Posterior cingulate gyrus (tissue), 11 donors: ENCODE data around the gene CCDC14.
A peak's percentile ranks its signal among the peaks of the same experiment; 100 is the strongest.
"Not testable (repeated sequence)": the region's sequence is repeated elsewhere in the genome, so short reads cannot be mapped to it uniquely, and the experiment has no call there.

Source experiments
- DNase-seq, 10 donors: peaks; one replicate each; pipeline versions ENCODE4 v3.0.0 to v3.0.0-alpha.2; 2020 to 2021; ENCODE audit warnings: mixed read lengths in 3 of 10
- intact Hi-C: fragments of 100-400 bp; cut with DNase I; formaldehyde crosslinking; loops from one replicate; pipeline ENCODE4 v1.15.1; 2023

The CCDC14 gene

GRCh38 chr3:123971406-123971805 is 10.4 kb upstream of the CCDC14 start:
- intact Hi-C loops: no loop called here

GRCh38 chr3:123967260-123967659 is 6.2 kb upstream of the CCDC14 start:
- intact Hi-C loops, DNase-seq: not testable (repeated sequence)

More at GRCh38 chr3:123971406-123971805, 10.4 kb upstream of the CCDC14 start:
- no peak for DNase-seq

- intact Hi-C loops: not testable (repeated sequence)
Measured at GRCh38 chr3:123966799-123967198, 5.8 kb upstream of the CCDC14 start.

GRCh38 chr3:123964793-123965192 is 3.8 kb upstream of the CCDC14 start:
- intact Hi-C loops: not testable (repeated sequence)

More at GRCh38 chr3:123966799-123967198, 5.8 kb upstream of the CCDC14 start:
- DNase-seq: not testable (repeated sequence)

GRCh38 chr3:123961508-123961856 is 453 bp upstream of the CCDC14 start:
- no peak for DNase-seq
- intact Hi-C loops: no loop called here

More at GRCh38 chr3:123964793-123965192, 3.8 kb upstream of the CCDC14 start:
- DNase-seq: not testable (repeated sequence)

- no peak for DNase-seq
- intact Hi-C loops: no loop called here
Measured at GRCh38 chr3:123953735-123954134, 7.3 kb downstream of the CCDC14 start.

GRCh38 chr3:123952844-123953520 is 8.0 kb downstream of the CCDC14 start:
- intact Hi-C loops: no loop called here
- DNase-seq: no peak

GRCh38 chr3:123951522-123952447 is 9.2 kb downstream of the CCDC14 start:
- DNase-seq: no peak
- intact Hi-C loops: no loop called here

- DNase-seq: no peak
- intact Hi-C loops: no loop called here
Measured at GRCh38 chr3:123949641-123950040, 11.4 kb downstream of the CCDC14 start.

- intact Hi-C loops: no loop called here
- no peak for DNase-seq
Measured at GRCh38 chr3:123948449-123948848, 12.6 kb downstream of the CCDC14 start.

GRCh38 chr3:123947482-123947881 is 13.5 kb downstream of the CCDC14 start:
- no peak for DNase-seq
- intact Hi-C loops: no loop called here

- intact Hi-C loops: no loop called here
- no peak for DNase-seq
Measured at GRCh38 chr3:123941542-123941941, 19.5 kb downstream of the CCDC14 start.

- intact Hi-C loops: no loop called here
- no peak for DNase-seq
Measured at GRCh38 chr3:123941121-123941520, 19.9 kb downstream of the CCDC14 start.

- intact Hi-C loops: no loop called here
Measured at GRCh38 chr3:123939706-123940105, 21.3 kb downstream of the CCDC14 start.

GRCh38 chr3:123936400-123936799 is 24.6 kb downstream of the CCDC14 start:
- DNase-seq: no peak
- intact Hi-C loops: no loop called here

More at GRCh38 chr3:123939706-123940105, 21.3 kb downstream of the CCDC14 start:
- no peak for DNase-seq

- intact Hi-C loops: no loop called here
- DNase-seq: no peak
Measured at GRCh38 chr3:123935830-123936229, 25.2 kb downstream of the CCDC14 start.

GRCh38 chr3:123934250-123934649 is 26.8 kb downstream of the CCDC14 start:
- intact Hi-C loops: no loop called here
- DNase-seq: no peak

GRCh38 chr3:123930445-123930844 is 30.6 kb downstream of the CCDC14 start:
- intact Hi-C loops: no loop called here
- no peak for DNase-seq

- intact Hi-C loops: no loop called here
- DNase-seq: peak in 1 of 10 donors; percentile 32
Measured at GRCh38 chr3:123929325-123929724, 31.7 kb downstream of the CCDC14 start.

- intact Hi-C loops: no loop called here
- no peak for DNase-seq
Measured at GRCh38 chr3:123926396-123926795, 34.6 kb downstream of the CCDC14 start.

- intact Hi-C loops: no loop called here
Measured at GRCh38 chr3:123920868-123921267, 40.2 kb downstream of the CCDC14 start.

GRCh38 chr3:123920383-123920782 is 40.6 kb downstream of the CCDC14 start:
- no peak for DNase-seq
- intact Hi-C loops: no loop called here

More at GRCh38 chr3:123920868-123921267, 40.2 kb downstream of the CCDC14 start:
- DNase-seq: no peak
